Measurements from ENCODE around the gene SLC22A5.
A peak's percentile ranks its signal among the peaks of the same experiment; 100 is the strongest.

- TF ChIP-seq POLR2AphosphoS5 (IDR thresholded peaks at IDR 0.05) = peak in 1 of 2 donors; percentile 47
- no peak for TF ChIP-seq CTCF (IDR thresholded peaks at IDR 0.05)
- TF ChIP-seq POLR2A (IDR thresholded peaks at IDR 0.05) = no peak
These were observed 68.2 kb downstream of the SLC22A5 start for GRCh38 chr5:132437604-132438266.

Data from upper lobe of left lung (tissue), 4 donors.